ENCODE results near the gene DDX54. TPM values are rescaled to one million over a fixed set of nuclear protein-coding genes. Genes with fewer than 3 reads are reported as not detected.

DDX54 gene
- total and polyA plus RNA-seq, 2 of the 8 experiments (the other 6 are each of a cell fraction or from before 2014, with no cell fraction given) = 64.9 to 113 TPM

DNA sequence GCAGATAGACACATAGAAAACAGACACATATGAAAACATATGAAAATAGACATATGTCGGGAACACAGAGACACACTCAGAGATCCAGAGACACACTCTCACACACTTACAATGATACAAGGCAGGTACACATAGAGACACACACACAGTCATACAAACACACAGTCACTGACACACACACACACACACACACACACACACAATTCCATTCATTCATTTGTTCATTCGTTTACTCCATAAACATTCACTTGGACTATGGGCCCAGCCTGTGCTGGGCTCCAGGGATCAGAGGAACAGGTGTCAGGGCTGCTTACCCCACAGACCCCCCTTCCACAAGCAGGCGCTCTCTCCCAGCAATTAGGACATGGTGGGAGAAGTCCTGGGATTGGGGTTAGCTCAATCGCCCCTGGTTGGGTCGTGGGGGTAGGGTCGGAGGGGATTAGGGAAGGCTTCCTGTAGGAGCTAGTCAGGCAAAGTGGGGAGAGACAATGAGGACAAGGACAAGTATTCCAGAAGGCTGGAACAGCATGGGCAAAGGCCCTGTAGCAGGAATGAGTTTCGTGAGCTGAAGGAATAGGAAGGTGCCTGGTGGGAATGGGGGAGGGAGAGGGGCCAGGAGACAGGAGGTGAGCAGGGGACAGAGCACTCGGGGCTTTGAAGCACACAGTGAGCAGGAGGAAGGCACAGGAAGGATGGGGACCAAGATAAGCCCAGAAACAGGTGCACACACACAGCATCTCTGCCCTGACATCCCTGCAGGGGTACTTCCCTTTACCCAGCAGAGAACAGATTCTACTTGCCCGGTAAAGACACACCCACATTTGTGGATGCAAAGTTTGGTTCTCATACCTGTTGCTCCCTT lies 56.2 kb downstream of the DDX54 start:
- WGBS, 2 experiments (ENCODE audit: extremely low coverage in 1 of 2, insufficient coverage in 1 of 2, insufficient read length in 1 of 2, insufficient replicate concordance in 2 of 2, low coverage in 1 of 2, low lambda C conversion rate in 2 of 2, missing lambda C conversion rate in 1 of 2) = 76% methylated on average over 9 of the region's 9 CpGs; no CpG with 5 or more reads in 1 of the 2 experiments
- CTCF ChIA-PET (ENCODE audit: partially characterized antibody) = interaction anchor here (0.6 to 7.5 kb wide), 7 partner anchors 8 to 496 kb away, joined by 3 to 67 read pairs (median 11); partner anchors contain the start of gene CFAP73
- no peak for FAIRE-seq
- TF ChIP-seq GABPA (IDR thresholded peaks at IDR 0.05; ENCODE audit: borderline replicate concordance, insufficient read depth, low read length) (no peak), SIX5 (IDR thresholded peaks at IDR 0.05; ENCODE audit: low read depth, low read length) (no peak), POU5F1 (IDR thresholded peaks at IDR 0.05; ENCODE audit: low read depth, low read length) (no peak)
- TF ChIP-seq, protein P1, sequence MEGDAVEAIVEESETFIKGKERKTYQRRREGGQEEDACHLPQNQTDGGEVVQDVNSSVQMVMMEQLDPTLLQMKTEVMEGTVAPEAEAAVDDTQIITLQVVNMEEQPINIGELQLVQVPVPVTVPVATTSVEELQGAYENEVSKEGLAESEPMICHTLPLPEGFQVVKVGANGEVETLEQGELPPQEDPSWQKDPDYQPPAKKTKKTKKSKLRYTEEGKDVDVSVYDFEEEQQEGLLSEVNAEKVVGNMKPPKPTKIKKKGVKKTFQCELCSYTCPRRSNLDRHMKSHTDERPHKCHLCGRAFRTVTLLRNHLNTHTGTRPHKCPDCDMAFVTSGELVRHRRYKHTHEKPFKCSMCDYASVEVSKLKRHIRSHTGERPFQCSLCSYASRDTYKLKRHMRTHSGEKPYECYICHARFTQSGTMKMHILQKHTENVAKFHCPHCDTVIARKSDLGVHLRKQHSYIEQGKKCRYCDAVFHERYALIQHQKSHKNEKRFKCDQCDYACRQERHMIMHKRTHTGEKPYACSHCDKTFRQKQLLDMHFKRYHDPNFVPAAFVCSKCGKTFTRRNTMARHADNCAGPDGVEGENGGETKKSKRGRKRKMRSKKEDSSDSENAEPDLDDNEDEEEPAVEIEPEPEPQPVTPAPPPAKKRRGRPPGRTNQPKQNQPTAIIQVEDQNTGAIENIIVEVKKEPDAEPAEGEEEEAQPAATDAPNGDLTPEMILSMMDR (IDR thresholded peaks at IDR 0.05; ENCODE audit: control extremely low read depth in 1 of 3, insufficient read depth in 1 of 3, low read depth in 1 of 3, low read length in 3 of 3) = no peak

More for the DNA sequence above, 56.2 kb downstream of the DDX54 start:
- no peak overlapping the region for H2BK12ac ChIP-seq (ENCODE audit: low read depth, low read length)
- peaks cover 0 to 2% (median 1%) of the 10 kb centered on the region in 4 experiments; a peak in 1 of 7 replicates for H3K4me1 ChIP-seq (replicated peaks in 1 of 4; ENCODE audit: control insufficient read depth in 3 of 4, insufficient read depth in 4 of 4, low read length in 3 of 4)
- H3K23ac ChIP-seq (ENCODE audit: insufficient read length) = no peak overlapping the region
- H3K27ac ChIP-seq (ENCODE audit: low read depth, low read length) = no peak overlapping the region
- POLR2A ChIA-PET (ENCODE audit: partially characterized antibody) = interaction anchor here (1.0 to 2.9 kb wide), 3 partner anchors 9 to 17 kb away, joined by 3 to 13 read pairs (median 3); no protein-coding TSS in a partner anchor
- peaks cover 0 to 2% (median 0%) of the 10 kb centered on the region in 4 experiments; a peak in 1 of 7 replicates for H3K27me3 ChIP-seq (replicated peaks in 1 of 4; ENCODE audit: control insufficient read depth in 3 of 4, extremely low read depth in 1 of 4, insufficient read depth in 3 of 4, low read length in 3 of 4)
- no peaks in the 10 kb centered on the region for H3K36me3 ChIP-seq (ENCODE audit: control insufficient read depth in 2 of 4, insufficient read depth in 4 of 4, low read length in 3 of 4)
- no peak overlapping the region for H3K4me3 ChIP-seq (ENCODE audit: extremely low read depth in 1 of 4, insufficient read depth in 2 of 4, low read depth in 3 of 4, low read length in 4 of 4)
- H3K9ac ChIP-seq (replicated peaks in 1 of 4; ENCODE audit: extremely low read depth in 1 of 4, low read depth in 3 of 4, low read length in 3 of 4) = no peak overlapping the region
- H4K20me1 ChIP-seq (replicated peaks in 1 of 2; ENCODE audit: control insufficient read depth in 1 of 2, insufficient read depth in 2 of 2, low read length in 2 of 2) = peaks cover 0 to 7% of the 10 kb centered on the region in 2 experiments
- no peak overlapping the region for H3K56ac ChIP-seq (replicated peaks; ENCODE audit: insufficient read length, low read depth, low read length)
- H3K4ac ChIP-seq (replicated peaks; ENCODE audit: insufficient read length, low read depth, low read length) = no peak overlapping the region
- H3K18ac ChIP-seq (ENCODE audit: extremely low read depth, low read length) = no peak overlapping the region
- no peaks in the 10 kb centered on the region for H3K9me3 ChIP-seq (ENCODE audit: insufficient read depth in 2 of 2, low read depth in 1 of 2, low read length in 1 of 2)
- DNase-seq (ENCODE audit: low read depth in 1 of 2, low spot score in 2 of 2) = no peak
- no peak overlapping the region for H2BK20ac ChIP-seq (ENCODE audit: low read length)
- no peak overlapping the region for H2BK120ac ChIP-seq (replicated peaks; ENCODE audit: low read depth, low read length)
- no peak overlapping the region for H3K14ac ChIP-seq (ENCODE audit: insufficient read length)
- no peak overlapping the region for H2AFZ ChIP-seq (ENCODE audit: low read length)
- no peak overlapping the region for H4K91ac ChIP-seq (replicated peaks; ENCODE audit: insufficient read length, low read length)
- H2BK5ac ChIP-seq (ENCODE audit: low read depth, low read length) = no peak overlapping the region
- H4K5ac ChIP-seq (ENCODE audit: insufficient read length, low read depth, low read length) = no peak overlapping the region
- H4K8ac ChIP-seq (ENCODE audit: extremely low read depth, insufficient read depth, low read length) = no peak overlapping the region
- H2BK15ac ChIP-seq (ENCODE audit: low read length) = 0 out of 2 replicates have a peak overlapping the region, but pooled peaks have one; percentile 46
- no peaks in the 10 kb centered on the region for H3K79me1 ChIP-seq (ENCODE audit: low read depth, low read length)
- H3K79me2 ChIP-seq (ENCODE audit: control insufficient read depth in 1 of 2, insufficient read depth in 2 of 2, low read length in 2 of 2) = no peaks in the 10 kb centered on the region
- H2AK5ac ChIP-seq (ENCODE audit: low read depth, low read length) = no peak overlapping the region
- no peak overlapping the region for H3K4me2 ChIP-seq (ENCODE audit: insufficient read depth in 1 of 2, low read depth in 2 of 2, low read length in 2 of 2)
- H3K23me2 ChIP-seq (ENCODE audit: low read depth, low read length) = peaks cover 2% of the 10 kb centered on the region; the same call in 1 of the 2 replicates
